AG04450 (cell line): Measurements from ENCODE around the gene SAMD4A. TPM values are rescaled to one million over a fixed set of nuclear protein-coding genes. Genes with fewer than 3 reads are reported as not detected.

ENCODE experiments used
- CTCF ChIA-PET: fragments of 300-600, 350-600 bp; formaldehyde crosslinking; extraction: SDS; loops from one replicate; lab custom pipeline; 2022; ENCODE audit warnings: antibody characterized with exemption, inconsistent platforms; lab: Charles Lee
- POLR2A ChIA-PET: fragments of 350-600 bp; formaldehyde crosslinking; extraction: SDS; loops from one replicate; lab custom pipeline; 2021; ENCODE audit warnings: antibody characterized with exemption, inconsistent platforms; lab: Yijun Ruan, JAX
- DNase-seq: peaks from one replicate; pipeline ENCODE4 v3.0.0-alpha.2; 2011; ENCODE audit warnings: low read depth, low spot score
- H3K27ac ChIP-seq: one replicate; pipeline ENCODE4 v1.5.1; 2012; ENCODE audit warnings: low read depth, low read length, control low read depth
- H3K27me3 ChIP-seq: one replicate; pipeline ENCODE4 v1.6.0; 2012; ENCODE audit warnings: low read length; ENCODE audit not compliant: control insufficient read depth, insufficient read depth
- H3K4me3 ChIP-seq: 2 replicates; pipeline ENCODE4 v1.5.1; 2011; ENCODE audit warnings: mild to moderate bottlenecking, low read depth, low read length, control low read depth
- H3K9me3 ChIP-seq: 2 replicates; pipeline ENCODE4 v1.5.1; 2012; ENCODE audit warnings: low read length; ENCODE audit not compliant: control insufficient read depth, insufficient read depth
- polyA plus RNA-seq: library from polyadenylated mRNA; depleted of rRNA; stranded (reverse); fragments of >200 nt; gene quantifications from 2 replicates; pipeline ENCODE4 v1.2.3, GENCODE V29; 2011
- TF ChIP-seq, protein P1 (sequence below): IDR thresholded peaks from 2 replicates; pipeline ENCODE4 v1.5.1; 2011; ENCODE audit warnings: low read depth, low read length, control low read depth, inconsistent platforms

The SAMD4A gene
- polyA plus RNA-seq, 1 experiment: 12.7 TPM

DNA sequence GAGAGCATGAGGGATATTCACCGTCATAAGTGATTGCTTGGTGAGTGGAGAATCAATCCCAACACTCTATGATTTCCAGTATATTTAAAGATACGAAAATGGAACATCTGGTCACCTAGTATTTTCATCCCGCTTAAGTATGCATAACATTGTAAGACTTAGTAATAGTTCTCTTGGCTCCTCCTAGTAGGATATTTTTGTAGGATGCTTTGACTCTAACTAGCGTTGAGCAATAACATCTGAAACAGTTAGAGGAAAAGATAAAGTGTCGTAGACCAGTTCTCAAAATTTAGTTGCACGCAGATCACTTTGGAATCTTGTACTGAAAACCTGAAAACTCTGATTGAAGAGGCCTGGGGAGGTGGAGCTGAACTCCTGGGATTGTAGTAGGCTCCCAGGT, 7.6 kb downstream of the SAMD4A start:
- CTCF ChIA-PET: interaction anchor here (1.7 to 2.9 kb wide), 3 partner anchors 10 to 199 kb away, joined by 7 to 15 read pairs (median 8); no protein-coding TSS in a partner anchor
- no peak for DNase-seq
- H3K4me3 ChIP-seq: no peak overlapping the region

DNA sequence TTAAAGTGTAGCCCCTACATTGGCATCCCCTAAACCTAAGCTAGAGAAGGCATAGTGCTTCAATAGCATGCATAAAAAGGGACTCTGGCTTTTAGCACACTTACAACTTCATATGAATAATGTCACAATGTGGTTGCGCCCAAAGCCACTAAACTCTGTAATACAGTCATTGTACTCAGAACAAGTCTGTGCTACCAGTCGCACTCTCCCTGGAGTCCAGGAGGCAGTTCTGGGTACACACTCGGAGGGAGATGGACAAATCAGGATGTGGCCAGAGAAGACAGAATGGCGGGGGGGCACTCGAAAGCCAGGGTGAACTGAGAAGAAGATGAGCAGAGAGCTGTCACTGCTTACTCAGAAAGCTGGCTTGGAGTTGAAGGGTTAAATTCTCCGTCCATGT, 10.6 kb downstream of the SAMD4A start:
- CTCF ChIA-PET: interaction anchor here (0.5 to 1.3 kb wide), 5 partner anchors 10 to 197 kb away, joined by 3 to 7 read pairs (median 3); partner anchors contain the start of gene SAMD4A
- H3K27ac ChIP-seq: no peak overlapping the region

More for the DNA sequence above, 7.6 kb downstream of the SAMD4A start:
- Histone ChIP-seq H3K27ac (no peak overlapping the region), H3K27me3 (no peaks in the 10 kb centered on the region), H3K9me3 (peaks cover 3% of the 10 kb centered on the region; the same call in 1 of the 2 replicates)
- TF ChIP-seq, protein P1, sequence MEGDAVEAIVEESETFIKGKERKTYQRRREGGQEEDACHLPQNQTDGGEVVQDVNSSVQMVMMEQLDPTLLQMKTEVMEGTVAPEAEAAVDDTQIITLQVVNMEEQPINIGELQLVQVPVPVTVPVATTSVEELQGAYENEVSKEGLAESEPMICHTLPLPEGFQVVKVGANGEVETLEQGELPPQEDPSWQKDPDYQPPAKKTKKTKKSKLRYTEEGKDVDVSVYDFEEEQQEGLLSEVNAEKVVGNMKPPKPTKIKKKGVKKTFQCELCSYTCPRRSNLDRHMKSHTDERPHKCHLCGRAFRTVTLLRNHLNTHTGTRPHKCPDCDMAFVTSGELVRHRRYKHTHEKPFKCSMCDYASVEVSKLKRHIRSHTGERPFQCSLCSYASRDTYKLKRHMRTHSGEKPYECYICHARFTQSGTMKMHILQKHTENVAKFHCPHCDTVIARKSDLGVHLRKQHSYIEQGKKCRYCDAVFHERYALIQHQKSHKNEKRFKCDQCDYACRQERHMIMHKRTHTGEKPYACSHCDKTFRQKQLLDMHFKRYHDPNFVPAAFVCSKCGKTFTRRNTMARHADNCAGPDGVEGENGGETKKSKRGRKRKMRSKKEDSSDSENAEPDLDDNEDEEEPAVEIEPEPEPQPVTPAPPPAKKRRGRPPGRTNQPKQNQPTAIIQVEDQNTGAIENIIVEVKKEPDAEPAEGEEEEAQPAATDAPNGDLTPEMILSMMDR: no peak
- POLR2A ChIA-PET: no interaction called here

DNA sequence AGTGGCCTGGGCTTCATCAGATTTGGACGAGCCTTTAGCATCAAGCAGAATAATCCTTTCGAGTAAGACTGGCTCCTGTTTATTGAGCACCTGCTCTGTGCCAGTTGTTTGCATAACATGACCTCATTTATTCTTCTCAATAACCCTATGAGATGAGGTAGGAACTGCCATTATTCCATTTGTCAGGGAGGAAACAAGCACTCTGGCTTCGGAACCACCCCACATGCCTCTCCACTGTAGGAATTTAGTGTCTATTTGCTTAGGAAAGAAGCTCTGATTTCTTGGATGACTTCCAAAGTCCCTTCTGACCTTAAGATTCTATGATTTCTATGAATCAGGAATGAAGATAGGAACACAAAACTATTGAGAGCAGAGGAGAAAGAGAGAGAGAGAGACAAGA, 11.0 kb downstream of the SAMD4A start:
- H3K4me3 ChIP-seq: no peak overlapping the region
- DNase-seq: no peak
- H3K9me3 ChIP-seq: no peaks in the 10 kb centered on the region
- no peaks in the 10 kb centered on the region for H3K27me3 ChIP-seq
- TF ChIP-seq, protein P1: no peak
- POLR2A ChIA-PET: no interaction called here
- H3K27ac ChIP-seq: no peak overlapping the region
- CTCF ChIA-PET: interaction anchor here (0.9 to 1.3 kb wide), 3 partner anchors 11 to 195 kb away, joined by 3 to 7 read pairs (median 3); partner anchors contain the start of gene SAMD4A

More for the DNA sequence above, 10.6 kb downstream of the SAMD4A start:
- Histone ChIP-seq H3K4me3 (no peak overlapping the region), H3K9me3 (no peaks in the 10 kb centered on the region), H3K27me3 (no peaks in the 10 kb centered on the region)
- POLR2A ChIA-PET: interaction anchor here (1.3 kb wide), 1 partner anchor 48 kb away, joined by 3 read pairs; no protein-coding TSS in a partner anchor
- TF ChIP-seq, protein P1: no peak
- no peak for DNase-seq

DNA sequence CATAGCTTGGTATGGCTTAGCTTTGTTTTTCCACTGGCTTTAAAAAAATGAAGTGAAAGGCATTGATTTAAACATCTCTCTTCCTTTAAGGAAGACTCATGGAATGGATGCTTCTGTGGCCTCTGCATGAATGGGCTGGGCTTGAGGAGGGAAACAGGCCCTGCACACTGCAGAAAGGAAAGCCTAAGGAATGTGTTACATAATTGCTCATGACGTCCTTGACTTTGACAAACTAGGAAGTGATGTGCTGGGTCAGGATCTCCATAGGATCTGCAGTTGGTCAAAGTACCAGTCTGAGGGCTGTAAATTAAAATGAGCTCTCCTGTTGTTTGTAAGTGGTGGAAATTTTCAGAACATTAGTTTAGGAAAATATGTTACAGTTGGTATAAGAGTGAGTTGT, 12.7 kb downstream of the SAMD4A start:
- Histone ChIP-seq H3K4me3 (no peak overlapping the region), H3K9me3 (no peaks in the 10 kb centered on the region), H3K27ac (no peak overlapping the region), H3K27me3 (no peaks in the 10 kb centered on the region)
- ChIA-PET CTCF (interaction anchor here (1.3 kb wide), 1 partner anchor 112 kb away, joined by 4 read pairs; no protein-coding TSS in a partner anchor), POLR2A (interaction anchor here (0.9 kb wide), 1 partner anchor 13 kb away, joined by 3 read pairs; the partner anchor contains the start of gene SAMD4A)
- TF ChIP-seq, protein P1: no peak
- DNase-seq: no peak

DNA sequence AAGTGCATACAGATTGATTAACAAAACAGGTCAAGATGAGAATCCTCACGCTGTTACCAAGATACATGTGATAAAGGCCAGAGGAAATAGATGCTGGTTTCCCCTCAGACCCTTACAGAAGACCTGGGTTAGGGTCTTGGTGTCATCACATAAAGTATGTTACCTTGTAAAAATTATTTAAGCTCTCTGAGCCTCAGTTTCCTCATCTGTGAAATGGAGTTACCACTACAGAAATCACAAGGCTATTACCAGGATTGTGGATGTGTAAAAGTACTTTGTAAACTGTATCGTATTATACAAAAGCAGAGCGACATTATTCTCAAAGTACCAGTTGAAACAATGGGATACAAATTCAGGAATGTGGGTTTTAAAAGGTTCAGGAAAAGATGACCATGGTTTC, 14.0 kb downstream of the SAMD4A start:
- ChIA-PET POLR2A (no interaction called here), CTCF (interaction anchor here (1.3 to 2.5 kb wide), 2 partner anchors 110 to 193 kb away, joined by 4 to 10 read pairs; no protein-coding TSS in a partner anchor)
- TF ChIP-seq, protein P1: no peak

More for the DNA sequence above, 14.0 kb downstream of the SAMD4A start:
- H3K9me3 ChIP-seq: no peaks in the 10 kb centered on the region
- H3K27me3 ChIP-seq: no peaks in the 10 kb centered on the region
- H3K4me3 ChIP-seq: no peak overlapping the region
- no peak for DNase-seq
- no peak overlapping the region for H3K27ac ChIP-seq
